Liver (tissue), 9 donors: ENCODE data around the gene EIPR1. TPM values are rescaled to one million over a fixed set of nuclear protein-coding genes. Genes with fewer than 3 reads are reported as not detected.
"Not testable (repeated sequence)": the region's sequence is repeated elsewhere in the genome, so short reads cannot be mapped to it uniquely, and the experiment has no call there.

Experiments used
- DNase-seq: peaks from one replicate; pipeline ENCODE4 v3.0.0-alpha.2; 2017; ENCODE audit warnings: low spot score
- H3K27ac ChIP-seq, 2 donors: one replicate each; pipeline ENCODE4 v1.7.0; 2013; ENCODE audit warnings: inconsistent platforms in 2 of 2, low read length in 2 of 2, control low read depth in 1 of 2, low read depth in 1 of 2, mild to moderate bottlenecking in 1 of 2
- H3K27me3 ChIP-seq, 4 donors: one replicate each; pipeline versions ENCODE4 v1.6.1 to v1.7.0; 2013; ENCODE audit warnings: low read length in 3 of 4, inconsistent platforms in 1 of 4, mild to moderate bottlenecking in 1 of 4, moderate library complexity in 1 of 4; ENCODE audit not compliant: control insufficient read depth in 4 of 4, insufficient read depth in 4 of 4
- H3K36me3 ChIP-seq, 4 donors: one replicate each; pipeline versions ENCODE4 v1.6.1 to v1.7.0; 2013; ENCODE audit warnings: low read length in 3 of 4, mild to moderate bottlenecking in 3 of 4, low read depth in 1 of 4, moderate library complexity in 1 of 4; ENCODE audit not compliant: control insufficient read depth in 4 of 4, insufficient read depth in 3 of 4
- H3K4me1 ChIP-seq, 4 donors: one replicate each; pipeline versions ENCODE4 v1.6.1 to v1.7.0; 2013; ENCODE audit warnings: low read length in 3 of 4, mild to moderate bottlenecking in 3 of 4, moderate library complexity in 1 of 4; ENCODE audit not compliant: control insufficient read depth in 4 of 4, insufficient read depth in 4 of 4
- H3K4me3 ChIP-seq, 3 donors: one replicate each; pipeline versions ENCODE4 v1.6.1 to v1.7.0; 2013; ENCODE audit warnings: low read length in 3 of 3, control low read depth in 1 of 3, low read depth in 1 of 3, mild to moderate bottlenecking in 1 of 3
- H3K9ac ChIP-seq, 2 donors: one replicate each; pipeline ENCODE4 v1.7.0; 2013; ENCODE audit warnings: low read length in 2 of 2, mild to moderate bottlenecking in 2 of 2, moderate library complexity in 2 of 2, control low read depth in 1 of 2, low read depth in 1 of 2
- H3K9me3 ChIP-seq, 4 donors: one replicate each; pipeline versions ENCODE4 v1.6.1 to v1.7.0; 2013; ENCODE audit warnings: low read length in 3 of 4; ENCODE audit not compliant: control insufficient read depth in 4 of 4
- ATF3 ChIP-seq: IDR thresholded peaks from 2 replicates; pipeline ENCODE4 v1.6.1; 2016; ENCODE audit warnings: antibody characterized with exemption
- EGR1 ChIP-seq, 2 donors: IDR thresholded peaks; 2 replicates each; pipeline ENCODE4 v1.6.1; 2016 to 2018; ENCODE audit warnings: antibody characterized with exemption in 2 of 2, low read depth in 2 of 2
- FOXA1 ChIP-seq: IDR thresholded peaks from 2 replicates; pipeline ENCODE4 v1.6.1; 2016; ENCODE audit warnings: antibody characterized with exemption
- FOXA2 ChIP-seq: IDR thresholded peaks from 2 replicates; pipeline ENCODE4 v1.6.1; 2016; ENCODE audit warnings: antibody characterized with exemption
- GABPA ChIP-seq, 2 donors: IDR thresholded peaks in 1 of 2; conservative IDR thresholded peaks in 1 of 2; 2 replicates each; pipeline ENCODE4 v1.6.1; 2016; ENCODE audit warnings: antibody characterized with exemption in 2 of 2, mild to moderate bottlenecking in 1 of 2, moderate library complexity in 1 of 2
- HNF4A ChIP-seq, 2 donors: conservative IDR thresholded peaks; 2 replicates each; pipeline ENCODE4 v1.6.1; 2016; ENCODE audit warnings: antibody characterized with exemption in 2 of 2, mild to moderate bottlenecking in 2 of 2
- HNF4G ChIP-seq: IDR thresholded peaks from 2 replicates; pipeline ENCODE4 v1.6.1; 2016; ENCODE audit warnings: antibody characterized with exemption
- JUND ChIP-seq, 2 donors: IDR thresholded peaks; 2 replicates each; pipeline ENCODE4 v1.6.1; 2016; ENCODE audit warnings: antibody characterized with exemption in 2 of 2
- MAX ChIP-seq: IDR thresholded peaks from 2 replicates; pipeline ENCODE4 v1.6.1; 2016; ENCODE audit warnings: antibody characterized with exemption
- NR2F2 ChIP-seq: IDR thresholded peaks from 2 replicates; pipeline ENCODE4 v1.6.1; 2016; ENCODE audit warnings: antibody characterized with exemption
- RAD21 ChIP-seq, 2 donors: IDR thresholded peaks; 2 replicates each; pipeline ENCODE4 v1.6.1; 2016; ENCODE audit warnings: antibody characterized with exemption in 2 of 2, mild to moderate bottlenecking in 2 of 2
- REST ChIP-seq: IDR thresholded peaks from 2 replicates; pipeline ENCODE4 v1.6.1; 2016; ENCODE audit warnings: antibody characterized with exemption, mild to moderate bottlenecking
- SP1 ChIP-seq: IDR thresholded peaks from 2 replicates; pipeline ENCODE4 v1.6.1; 2018; ENCODE audit warnings: antibody characterized with exemption, mild to moderate bottlenecking
- TAF1 ChIP-seq: conservative IDR thresholded peaks from 2 replicates; pipeline ENCODE4 v1.6.1; 2016; ENCODE audit warnings: antibody characterized with exemption, mild to moderate bottlenecking
- ZBTB33 ChIP-seq: IDR thresholded peaks from 2 replicates; pipeline ENCODE4 v1.6.1; 2016; ENCODE audit warnings: antibody characterized with exemption
- WGBS: extraction: QIAGEN DNeasy Blood & Tissue Kit; methylation state at CpG from one replicate; pipeline ENCODE4 v1.1.7; 2013; 5-methylcytosine and 5-hydroxymethylcytosine counted together
- polyA plus RNA-seq, 2 donors: library from polyadenylated mRNA; stranded (reverse) in 1 of 2; unstranded in 1 of 2; fragments of 200-250 nt in 1 of 2; fragments of >200 nt in 1 of 2; fragmentation: Nextera tagmentation in 1 of 2; extraction: Ambion mirVana in 1 of 2; gene quantifications; one replicate each; pipeline versions ENCODE4 v1.2.1 to v1.2.3, GENCODE V29; 2013 to 2015
- total RNA-seq, 2 donors: library from RNA; depleted of rRNA; stranded (reverse); fragments of >200 nt; gene quantifications; one replicate each; pipeline ENCODE4 v1.2.3, GENCODE V29; 2014
- donor health status: healthy.
- donor health status: healthy.
- donor health status: healthy.
- donor health status: healthy.
- donor health status: healthy.

Gene EIPR1
- total and polyA plus RNA-seq, 4 donors = 7.6 to 12.1 (median 11.4) TPM

GRCh38 chr2:3357926-3358325, 19.7 kb downstream of the EIPR1 start:
- TF ChIP-seq ATF3 = no peak
- TF ChIP-seq HNF4A (conservative IDR thresholded peaks at IDR 0.05) = no peak
- no peak for TF ChIP-seq TAF1
- no peak for TF ChIP-seq EGR1 (IDR thresholded peaks at IDR 0.05; ENCODE audit: low read depth in 2 of 2)
- TF ChIP-seq GABPA (IDR thresholded peaks at IDR 0.05 in 1 of 2, conservative IDR thresholded peaks at IDR 0.05 in 1 of 2) = no peak
- no peak for TF ChIP-seq JUND (IDR thresholded peaks at IDR 0.05)
- TF ChIP-seq MAX = no peak
- no peak for TF ChIP-seq RAD21 (IDR thresholded peaks at IDR 0.05)
- no peak for TF ChIP-seq REST
- TF ChIP-seq HNF4G = no peak
- no peak for TF ChIP-seq FOXA1
- no peak for TF ChIP-seq FOXA2
- TF ChIP-seq NR2F2 = no peak
- no peak for TF ChIP-seq SP1
- no peak for TF ChIP-seq ZBTB33
- H3K27me3 ChIP-seq = no peaks in the 10 kb centered on the region
- DNase-seq = no peak
- no peak overlapping the region for H3K4me3 ChIP-seq
- H3K9me3 ChIP-seq = no peaks in the 10 kb centered on the region
- H3K4me1 ChIP-seq = peaks cover 0 to 2% (median 0%) of the 10 kb centered on the region in 4 donors
- 86% methylated on average over 8 of the region's 8 CpGs for WGBS
- no peak overlapping the region for H3K9ac ChIP-seq
- peaks cover 0 to 5% (median 0%) of the 10 kb centered on the region in 4 donors for H3K36me3 ChIP-seq
- H3K27ac ChIP-seq = no peak overlapping the region

- WGBS = 89% methylated on average over 2 of the region's 2 CpGs
- not testable (repeated sequence) for H3K9ac ChIP-seq, H3K27me3 ChIP-seq, H3K9me3 ChIP-seq, DNase-seq, H3K27ac ChIP-seq, H3K4me1 ChIP-seq, H3K36me3 ChIP-seq, H3K4me3 ChIP-seq
Measured at GRCh38 chr2:3357446-3357845, 20.2 kb downstream of the EIPR1 start.
